HG03378 (cell line): ENCODE data around the gene UNC13C.

Source experiments
- ATAC-seq: cut with Tn5 transposase; IDR thresholded peaks from one replicate; pipeline ENCODE4 v1.9.1; 2021; ENCODE audit warnings: mild to moderate bottlenecking, moderate library complexity; ENCODE audit not compliant: unreplicated experiment

The UNC13C gene

DNA sequence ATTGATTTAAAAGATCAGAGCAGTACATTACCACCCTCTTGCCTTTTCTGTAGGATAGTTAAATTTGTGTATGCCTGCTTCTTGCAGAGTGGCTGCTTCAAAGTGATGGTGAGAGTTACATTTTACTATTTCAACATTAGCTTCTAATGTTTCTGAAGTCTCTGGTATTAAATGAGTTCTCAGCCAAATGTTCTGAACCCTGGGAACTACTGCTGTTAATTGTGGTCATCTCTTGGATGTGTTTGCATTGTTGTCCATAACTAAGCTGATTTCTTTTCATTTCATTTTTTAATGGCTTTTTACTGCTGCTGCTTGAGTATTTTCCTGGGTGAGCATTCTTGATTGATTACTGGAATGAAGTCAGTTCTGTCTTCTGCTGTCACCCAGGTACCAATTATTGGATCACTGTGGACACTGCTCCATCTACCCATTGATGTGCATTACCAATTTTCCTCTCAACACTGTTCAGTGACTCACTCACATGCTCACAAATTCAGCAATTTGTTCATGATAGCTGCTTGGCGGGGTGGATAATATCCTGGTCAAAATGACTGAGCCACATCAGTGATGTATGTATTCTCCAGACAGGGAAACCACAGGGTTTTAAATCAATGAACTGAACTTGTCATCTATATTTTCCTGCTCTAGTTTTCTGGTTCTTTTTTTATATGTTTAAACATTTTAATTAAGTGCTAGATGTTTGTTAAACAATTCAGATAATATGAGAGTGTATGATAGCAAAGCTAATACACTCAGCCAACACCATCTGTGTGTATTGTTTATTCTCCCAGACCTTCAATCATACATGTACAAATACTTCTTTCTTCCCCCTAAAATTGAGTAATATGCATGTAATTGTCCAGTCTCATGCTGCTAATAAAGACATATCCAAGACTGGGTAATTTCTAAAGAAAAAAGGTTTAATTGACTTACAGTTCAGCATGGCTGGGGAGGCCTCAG lies 630.9 kb downstream of the UNC13C start:
- ATAC-seq, result no peak

GRCh38 chr15:54618120-54618519 lies 639.9 kb downstream of the UNC13C start:
- ATAC-seq, result no peak

DNA sequence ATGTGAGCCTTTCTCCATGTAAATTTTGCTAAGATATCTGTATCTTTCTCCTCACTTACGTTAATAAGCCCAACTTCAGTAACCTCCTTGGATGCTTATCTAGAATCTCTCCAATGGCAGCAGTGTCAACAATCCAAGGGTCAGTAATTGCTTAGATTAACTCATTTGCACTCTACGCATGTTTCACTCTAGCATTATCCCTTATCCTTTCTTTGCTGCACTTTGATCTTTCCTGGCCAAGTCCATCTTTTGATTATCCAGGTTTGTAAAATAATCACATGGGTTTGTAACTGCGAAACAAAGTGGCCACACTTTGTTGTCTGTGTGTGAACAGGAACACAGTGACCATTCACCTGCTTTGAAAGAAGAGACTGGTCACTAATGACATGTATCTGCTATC lies 640.9 kb downstream of the UNC13C start:
- ATAC-seq, result no peak

- ATAC-seq, result no peak
These were observed 642.7 kb downstream of the UNC13C start for GRCh38 chr15:54620916-54621315.

GRCh38 chr15:54636147-54636546 lies 657.9 kb downstream of the UNC13C start:
- no peak for ATAC-seq

DNA sequence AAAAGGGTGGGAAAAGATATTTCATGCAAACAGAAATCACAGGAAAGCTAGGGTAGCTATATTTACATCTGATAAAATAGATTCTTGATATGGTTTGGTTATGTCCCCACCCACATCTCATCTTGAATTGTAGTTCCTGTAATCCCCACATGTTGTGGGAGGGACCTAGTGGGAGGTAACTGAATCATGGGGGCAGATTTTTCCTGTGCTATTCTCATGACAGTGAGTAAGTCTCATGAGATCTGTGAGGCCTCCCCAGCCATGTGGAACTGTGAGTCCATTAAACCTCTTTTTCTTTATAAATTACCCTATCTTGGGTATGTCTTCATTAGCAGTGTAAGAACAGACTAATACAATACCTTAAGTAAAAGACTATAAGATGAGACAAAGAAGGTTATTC lies 660.4 kb downstream of the UNC13C start:
- no peak for ATAC-seq

DNA sequence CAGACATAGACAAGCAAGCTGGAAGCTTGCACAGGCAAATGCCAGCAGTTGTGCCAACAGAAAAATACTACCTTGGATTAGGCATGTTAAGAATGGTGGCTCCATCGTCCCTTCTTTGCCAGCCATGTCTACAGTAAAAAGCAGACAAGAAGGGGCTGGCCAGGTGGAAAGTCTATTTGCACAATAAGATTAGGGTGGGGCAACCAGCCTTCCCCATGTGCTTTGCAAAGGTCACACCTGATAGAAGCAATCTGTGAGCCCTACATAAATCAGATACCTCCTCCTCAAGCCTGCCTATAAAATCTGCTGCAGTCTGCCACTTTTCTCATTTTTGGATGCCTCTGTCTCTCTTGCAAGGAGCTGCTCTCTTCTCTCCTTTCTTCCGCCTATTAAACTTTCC lies 662.6 kb downstream of the UNC13C start:
- ATAC-seq, result no peak

DNA sequence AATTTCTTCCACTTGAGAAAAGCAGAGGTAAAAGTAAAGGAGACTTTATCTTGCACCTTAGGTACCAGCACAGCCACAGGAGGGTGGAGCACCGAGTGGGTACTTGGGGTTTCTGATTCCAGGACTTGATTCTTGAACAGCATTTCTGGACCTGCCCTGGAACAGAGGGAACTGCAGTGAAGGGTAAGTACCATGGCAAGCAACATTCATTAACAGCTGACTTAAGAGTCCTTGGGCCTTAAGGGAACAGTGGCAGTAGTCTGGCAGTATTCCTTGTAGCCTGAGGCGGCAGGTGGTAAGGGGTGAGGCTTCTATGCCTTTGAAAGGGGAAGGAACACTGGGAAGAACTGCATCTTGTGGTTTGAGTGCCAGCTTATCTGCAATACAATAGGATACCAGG lies 666.6 kb downstream of the UNC13C start:
- no peak for ATAC-seq

DNA sequence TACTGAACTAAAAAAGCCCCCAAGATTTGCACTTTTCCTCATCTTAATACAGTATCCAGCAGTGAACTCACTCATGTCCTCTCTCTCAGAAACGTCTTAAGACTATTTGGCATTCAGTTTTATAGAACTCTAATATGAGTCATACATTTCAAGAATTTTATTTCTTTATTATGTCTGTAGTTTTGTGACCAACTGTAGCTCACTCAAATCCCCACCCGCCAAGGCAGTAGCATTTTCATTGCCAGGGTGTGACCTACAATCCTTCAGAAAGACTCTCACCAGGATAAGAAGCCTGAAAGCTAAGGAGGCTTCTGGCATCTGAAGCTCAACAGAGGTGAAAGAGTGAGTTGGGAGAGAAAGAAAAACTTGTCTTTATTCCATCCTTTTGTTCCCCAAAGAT lies 681.4 kb downstream of the UNC13C start:
- ATAC-seq, result no peak

GRCh38 chr15:54660356-54660755 lies 682.1 kb downstream of the UNC13C start:
- ATAC-seq, result no peak

- ATAC-seq, result no peak
These were observed 697.0 kb downstream of the UNC13C start for GRCh38 chr15:54675241-54675640.

DNA sequence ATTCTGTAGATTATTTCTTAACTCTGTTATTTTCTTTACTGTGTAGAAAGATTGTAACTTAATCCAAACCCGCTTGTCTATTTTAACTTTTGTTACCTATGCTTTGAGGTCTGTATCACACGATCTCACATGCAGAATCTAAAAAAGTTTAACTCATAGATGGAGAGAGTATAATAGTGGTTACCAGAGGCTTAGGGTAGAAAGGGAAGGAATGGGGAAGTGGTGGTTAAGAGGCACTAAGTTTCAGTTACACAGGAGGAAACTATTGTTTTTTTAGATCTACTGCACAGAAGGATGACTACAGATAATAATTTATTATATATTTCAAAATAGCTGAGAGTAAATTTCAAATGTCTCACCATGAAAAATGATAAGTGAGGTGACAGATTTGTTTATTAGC lies 703.3 kb downstream of the UNC13C start:
- ATAC-seq, result no peak
